A673 (cell line): Measurements from ENCODE around the gene PNISR. TPM values are rescaled to one million over a fixed set of nuclear protein-coding genes. Genes with fewer than 3 reads are reported as not detected.

ENCODE experiments used
- BruUV-seq: library from RNA; stranded (reverse); fragments of 400-500 nt; replicated peaks from 2 replicates; lab custom pipeline; 2021; lab: Mats Ljungman, UMichigan
- CTCF ChIA-PET: fragments of 300-600 bp; sonication (Branson Sonifier 250); formaldehyde crosslinking; loops from one replicate; lab custom pipeline; 2022; ENCODE audit warnings: antibody characterized with exemption; lab: Charles Lee
- POLR2A ChIA-PET: fragments of 300-600 bp; sonication (Branson Sonifier 250); formaldehyde crosslinking; loops from one replicate; lab custom pipeline; 2022; ENCODE audit warnings: antibody characterized with exemption; ENCODE audit not compliant: low non-redundant PET; lab: Charles Lee
- DNase-seq: peaks from one replicate; pipeline ENCODE4 v3.0.0-alpha.2; 2015; ENCODE audit warnings: low spot score
- H3K27ac ChIP-seq: fragments of 200-600 bp; sonication (generic); 2 replicates; pipeline ENCODE4 v1.5.1; 2016; ENCODE audit warnings: mixed run types, low read depth, mild to moderate bottlenecking, mixed read lengths, antibody characterized with exemption, low read length; ENCODE audit not compliant: poor library complexity, severe bottlenecking
- H3K27me3 ChIP-seq: fragments of 200-600 bp; sonication (generic); replicated peaks from 2 replicates; pipeline ENCODE4 v1.6.1; 2017; ENCODE audit warnings: mixed run types, low read depth, mild to moderate bottlenecking, mixed read lengths, antibody characterized with exemption, low read length; ENCODE audit not compliant: insufficient read depth, poor library complexity
- H3K36me3 ChIP-seq: fragments of 200-600 bp; sonication (generic); 2 replicates; pipeline ENCODE4 v1.6.1; 2016; ENCODE audit warnings: mixed run types, mild to moderate bottlenecking, mixed read lengths, antibody characterized with exemption, low read length; ENCODE audit not compliant: insufficient read depth, poor library complexity, severe bottlenecking
- H3K4me1 ChIP-seq: fragments of 200-600 bp; sonication (generic); 2 replicates; pipeline ENCODE4 v1.6.1; 2017; ENCODE audit warnings: mixed run types, mild to moderate bottlenecking, mixed read lengths, antibody characterized with exemption, low read length; ENCODE audit not compliant: insufficient read depth, poor library complexity, severe bottlenecking
- H3K4me3 ChIP-seq: fragments of 200-600 bp; sonication (generic); 2 replicates; pipeline ENCODE4 v1.5.1; 2016; ENCODE audit warnings: low read depth, mixed run types, mild to moderate bottlenecking, mixed read lengths, low read length; ENCODE audit not compliant: poor library complexity, severe bottlenecking
- H3K9me3 ChIP-seq: fragments of 200-600 bp; sonication (generic); 2 replicates; pipeline ENCODE4 v1.6.1; 2016; ENCODE audit warnings: mixed run types, low read depth, mild to moderate bottlenecking, mixed read lengths, antibody characterized with exemption, low read length; ENCODE audit not compliant: poor library complexity, severe bottlenecking
- CTCF ChIP-seq: fragments of 300-800, 200-600 bp; sonication (generic); conservative IDR thresholded peaks from 2 replicates; pipeline ENCODE4 v1.5.1; 2017; ENCODE audit warnings: low read depth, mild to moderate bottlenecking, antibody characterized with exemption, low read length, moderate library complexity, mixed read lengths
- EZH2 ChIP-seq: fragments of 200-600 bp; sonication (generic); IDR thresholded peaks from 2 replicates; pipeline ENCODE4 v1.6.1; 2017; ENCODE audit warnings: borderline replicate concordance, low read depth, mild to moderate bottlenecking, mixed read lengths, antibody characterized with exemption, low read length; ENCODE audit not compliant: poor library complexity, severe bottlenecking
- intact Hi-C: fragments of 100-400 bp; cut with micrococcal nuclease; formaldehyde crosslinking; loops from one replicate; pipeline ENCODE4 v1.10.0; 2022; ENCODE audit not compliant: unreplicated experiment
- total RNA-seq: library from RNA; stranded (reverse); gene quantifications from 2 replicates; pipeline ENCODE4 v1.2.3, GENCODE V29; 2021

The PNISR gene
- total RNA-seq, 1 experiment from 2014 or later, result 147 TPM

- Histone ChIP-seq H3K4me1 (no peaks in the 10 kb centered on the region), H3K4me3 (no peak overlapping the region), H3K9me3 (no peaks in the 10 kb centered on the region), H3K27me3 (no peaks in the 10 kb centered on the region), H3K27ac (no peak overlapping the region), H3K36me3 (no peaks in the 10 kb centered on the region)
- no peak for TF ChIP-seq CTCF
- TF ChIP-seq EZH2, result no peak
- no peak for DNase-seq
- no TSS peak for BruUV-seq
- CTCF ChIA-PET, result no interaction called here
- POLR2A ChIA-PET, result no interaction called here
- intact Hi-C loops, result no loop called here
These were observed 65.3 kb downstream of the PNISR start for GRCh38 chr6:99359800-99360199.

- no peaks in the 10 kb centered on the region for H3K36me3 ChIP-seq
- POLR2A ChIA-PET, result interaction anchor here (0.5 kb wide), 1 partner anchor 18 kb away, joined by 6 read pairs; no protein-coding TSS in a partner anchor
- H3K9me3 ChIP-seq, result no peaks in the 10 kb centered on the region
- H3K27me3 ChIP-seq, result no peaks in the 10 kb centered on the region
- H3K4me3 ChIP-seq, result no peak overlapping the region
- no peak overlapping the region for H3K27ac ChIP-seq
- intact Hi-C loops, result no loop called here
- no peaks in the 10 kb centered on the region for H3K4me1 ChIP-seq
- TF ChIP-seq EZH2, result no peak
- CTCF ChIA-PET, result no interaction called here
- DNase-seq, result no peak
- BruUV-seq, result no TSS peak
These were observed 68.5 kb downstream of the PNISR start for GRCh38 chr6:99356641-99357040.

DNA sequence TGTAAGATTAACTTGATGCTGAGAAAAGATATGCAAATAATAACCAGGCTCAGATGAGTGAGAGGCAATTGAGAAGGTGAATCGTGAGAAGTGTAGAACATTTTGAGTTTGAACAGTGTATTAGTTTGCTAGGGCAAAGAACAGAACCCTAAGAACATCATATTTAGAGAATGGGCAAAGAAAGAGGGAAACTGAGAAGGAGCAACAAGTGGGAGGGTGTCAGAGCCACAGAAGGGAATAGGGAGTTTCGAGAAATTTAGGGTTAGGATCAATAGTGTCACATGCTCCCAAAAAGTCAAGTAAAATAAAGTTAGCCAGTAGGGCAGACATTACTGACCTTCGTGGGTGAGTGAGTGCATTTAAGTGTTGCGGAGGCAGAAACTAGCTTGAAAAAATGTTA lies 70.1 kb downstream of the PNISR start:
- H3K36me3 ChIP-seq, result no peaks in the 10 kb centered on the region
- no peaks in the 10 kb centered on the region for H3K4me1 ChIP-seq
- intact Hi-C loops, result no loop called here
- no peaks in the 10 kb centered on the region for H3K9me3 ChIP-seq
- ChIA-PET POLR2A (no interaction called here), CTCF (no interaction called here)
- TF ChIP-seq CTCF (no peak), EZH2 (no peak)
- BruUV-seq, result no TSS peak
- H3K27ac ChIP-seq, result no peak overlapping the region
- no peak overlapping the region for H3K4me3 ChIP-seq
- DNase-seq, result no peak
- no peaks in the 10 kb centered on the region for H3K27me3 ChIP-seq

DNA sequence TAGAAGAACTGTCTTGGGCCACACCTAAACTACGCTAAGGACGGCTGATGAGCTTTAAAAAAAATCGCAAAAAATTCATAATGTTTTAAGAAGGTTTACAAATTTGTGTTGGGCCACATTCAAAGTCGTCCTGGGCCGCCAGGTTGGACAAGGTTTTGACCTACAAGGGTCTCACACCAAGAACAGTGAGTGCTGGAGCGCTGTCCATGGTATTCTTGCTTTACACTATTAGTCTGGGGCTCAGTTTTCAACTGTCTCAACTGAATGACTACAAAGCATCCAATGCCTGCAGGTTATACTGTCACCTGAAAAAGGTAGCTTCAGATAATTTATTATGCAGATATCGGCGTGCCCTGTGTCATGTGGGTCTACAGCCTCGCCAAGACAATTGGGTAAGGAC lies 72.0 kb downstream of the PNISR start:
- no peak overlapping the region for H3K4me3 ChIP-seq
- no peaks in the 10 kb centered on the region for H3K4me1 ChIP-seq
- ChIA-PET POLR2A (no interaction called here), CTCF (no interaction called here)
- intact Hi-C loops, result no loop called here
- no peak overlapping the region for H3K27ac ChIP-seq
- BruUV-seq, result no TSS peak
- TF ChIP-seq EZH2, result no peak
- TF ChIP-seq CTCF, result no peak
- no peaks in the 10 kb centered on the region for H3K9me3 ChIP-seq
- DNase-seq, result no peak
- no peaks in the 10 kb centered on the region for H3K27me3 ChIP-seq
- no peaks in the 10 kb centered on the region for H3K36me3 ChIP-seq
